Retinal pigment epithelial cell (primary cell): ENCODE data around the gene UBAC2.

ENCODE experiments used
- DNase-seq: peaks from one replicate; pipeline ENCODE4 v3.0.0-alpha.2; 2010; ENCODE audit warnings: low read depth
- H3K4me3 ChIP-seq: 2 replicates; pipeline ENCODE4 v1.5.1; 2011; ENCODE audit warnings: mild to moderate bottlenecking, low read length, control low read depth, moderate library complexity
- CTCF ChIP-seq: conservative IDR thresholded peaks from 2 replicates; pipeline ENCODE4 v1.5.1; 2011; ENCODE audit warnings: low read depth, low read length, control low read depth, inconsistent platforms

Gene UBAC2

GRCh38 chr13:99214731-99215130 lies 14.1 kb downstream of the UBAC2 start:
- no peak overlapping the region for H3K4me3 ChIP-seq
- no peak for DNase-seq

DNA sequence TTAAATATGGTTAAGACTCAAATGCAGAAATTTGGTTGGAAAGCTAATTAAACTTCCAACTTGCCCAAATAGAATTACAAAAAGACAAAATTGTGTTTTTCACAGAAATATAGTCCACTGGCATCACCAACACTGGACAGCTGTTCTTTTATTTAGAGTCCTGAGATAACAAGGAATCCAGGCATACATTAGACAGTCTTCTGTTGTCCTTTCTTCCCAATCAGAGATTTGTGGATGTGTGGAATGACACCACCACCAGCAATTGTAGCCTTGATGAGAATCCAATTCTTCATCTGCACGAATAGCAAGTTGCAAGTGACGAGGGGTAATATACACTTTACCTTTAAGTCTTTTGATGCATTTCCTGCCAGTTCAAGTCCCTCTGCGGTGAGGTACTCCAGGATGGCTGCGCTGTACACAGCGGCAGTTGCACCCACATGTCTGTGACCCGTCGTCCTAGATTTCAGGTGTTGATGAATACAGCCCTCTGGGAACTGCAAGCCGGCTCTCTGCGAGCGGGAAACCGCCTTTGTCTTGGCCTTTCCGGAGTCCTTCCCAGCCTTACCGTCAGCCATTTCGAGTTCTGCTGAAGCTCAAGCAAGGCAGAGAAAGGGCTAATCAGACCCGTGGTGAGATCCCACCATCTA lies 14.7 kb downstream of the UBAC2 start:
- TF ChIP-seq CTCF, result no peak
- DNase-seq, result no peak
- no peak overlapping the region for H3K4me3 ChIP-seq

More at GRCh38 chr13:99214731-99215130, 14.1 kb downstream of the UBAC2 start:
- TF ChIP-seq CTCF, result no peak

DNA sequence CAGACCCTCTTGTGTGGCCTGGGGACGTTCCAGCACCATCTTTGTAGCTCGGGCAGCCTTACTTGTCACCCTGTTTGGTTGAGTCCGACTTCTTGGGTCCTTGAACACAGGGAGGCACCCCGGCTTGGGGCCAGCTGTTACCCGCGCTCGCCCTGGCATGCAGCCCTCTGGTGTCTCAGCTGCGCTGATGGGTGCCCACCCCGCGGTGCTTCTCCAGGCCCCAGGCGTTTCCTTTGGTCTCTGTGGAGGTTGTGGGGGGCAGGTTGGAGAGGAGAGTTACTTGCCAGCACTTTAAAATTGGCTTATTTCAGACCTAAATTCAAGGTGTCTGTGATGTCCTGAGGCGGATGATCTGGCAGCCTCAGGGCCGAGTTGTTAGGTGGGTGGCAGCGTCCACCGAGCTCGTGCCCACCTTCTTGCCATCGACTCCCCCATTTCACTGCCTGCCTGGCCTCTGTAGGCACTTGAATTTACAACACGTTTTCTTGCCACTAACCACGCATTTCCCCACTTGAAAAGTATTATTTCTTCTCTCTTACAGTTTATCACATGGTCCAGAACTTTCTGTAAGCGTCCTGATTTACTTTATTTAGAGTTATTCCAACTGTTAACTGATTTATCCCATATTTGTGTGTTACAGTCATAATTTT lies 16.9 kb downstream of the UBAC2 start:
- TF ChIP-seq CTCF, result no peak
- no peak overlapping the region for H3K4me3 ChIP-seq
- no peak for DNase-seq

DNA sequence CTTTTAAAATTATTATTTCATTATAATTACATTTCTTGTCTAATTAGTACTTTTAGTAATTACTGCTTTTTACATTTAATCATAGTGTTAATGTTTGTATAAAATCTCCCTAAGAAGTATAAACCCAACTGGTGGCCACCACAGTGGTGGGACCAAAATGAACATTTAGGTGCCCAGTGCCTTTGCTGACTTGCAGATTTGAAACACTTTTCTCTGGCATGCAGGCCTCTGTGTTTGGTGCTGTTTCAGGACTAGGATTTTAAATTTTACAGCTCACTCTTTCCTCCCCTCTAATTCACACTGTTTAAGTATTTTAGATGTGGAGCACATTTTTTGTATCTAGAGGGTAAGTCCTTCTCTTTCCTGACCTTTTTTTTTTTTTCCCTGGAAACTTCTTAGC lies 17.5 kb downstream of the UBAC2 start:
- H3K4me3 ChIP-seq, result no peak overlapping the region
- DNase-seq, result no peak
- no peak for TF ChIP-seq CTCF

- DNase-seq, result no peak
- no peak for TF ChIP-seq CTCF
- no peak overlapping the region for H3K4me3 ChIP-seq
Measured at GRCh38 chr13:99218545-99218944, 17.9 kb downstream of the UBAC2 start.

GRCh38 chr13:99218969-99219368 lies 18.3 kb downstream of the UBAC2 start:
- no peak for TF ChIP-seq CTCF
- H3K4me3 ChIP-seq, result no peak overlapping the region
- no peak for DNase-seq
